Bone marrow (tissue), 2 donors: ENCODE results near the gene S100A4.
"Not testable (repeated sequence)": the region's sequence is repeated elsewhere in the genome, so short reads cannot be mapped to it uniquely, and the experiment has no call there.

Experiments
- DNase-seq, 2 donors: peaks; one replicate each; lab custom pipeline; 2025; lab: John Stamatoyannopoulos, UW

The S100A4 gene

GRCh38 chr1:153567621-153568366, 22.2 kb upstream of the S100A4 start:
- DNase-seq = no peak

DNA sequence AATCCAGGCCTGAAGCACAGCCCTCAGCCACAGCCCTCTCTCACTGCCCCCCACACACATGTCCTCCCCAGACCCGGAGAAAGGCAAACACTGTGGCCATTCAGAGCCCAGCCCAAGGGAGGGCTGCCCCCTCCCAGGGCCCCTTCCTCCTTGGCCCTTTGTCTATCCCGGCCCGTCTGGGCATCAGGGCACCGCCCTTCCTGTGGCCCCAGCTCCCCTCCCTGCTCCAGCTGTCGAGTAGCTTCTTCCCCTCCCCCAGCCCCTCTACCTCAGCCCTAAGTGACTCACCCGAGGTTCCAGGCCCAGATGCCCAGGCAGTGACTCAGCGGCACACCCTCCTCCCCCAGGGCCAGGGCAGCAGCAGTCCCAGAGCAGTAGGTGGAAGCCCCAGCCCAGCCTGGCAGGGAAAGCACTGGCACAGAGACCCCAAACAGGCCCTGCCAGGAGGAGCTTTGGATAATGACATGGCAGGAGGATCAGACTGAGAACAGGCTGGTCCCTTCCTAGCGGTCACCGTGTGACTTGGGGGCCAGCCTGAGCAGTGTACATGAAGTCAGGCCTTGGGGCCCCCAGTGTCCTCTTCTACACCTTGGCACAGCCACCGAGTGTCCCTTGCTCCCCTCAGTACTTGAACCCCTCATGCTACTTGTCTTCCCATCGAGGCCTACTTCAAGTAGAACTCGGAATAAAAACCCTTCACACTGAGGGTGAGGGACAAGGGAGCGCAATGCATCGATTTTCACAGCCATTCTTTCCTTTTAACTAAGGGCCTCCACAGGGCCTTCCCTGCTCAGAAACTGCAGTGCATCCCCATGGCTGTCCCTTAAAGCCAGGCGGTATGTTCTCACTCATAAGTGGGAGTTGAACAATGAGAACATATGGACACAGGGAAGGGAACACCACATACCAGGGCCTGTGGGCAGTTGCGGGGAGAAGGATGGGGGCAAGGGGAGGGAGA, 21.1 kb upstream of the S100A4 start:
- DNase-seq = peak; percentile 94 to 98

GRCh38 chr1:153565529-153566374, 20.1 kb upstream of the S100A4 start, which contains the start of gene S100A2:
S100A2 (minus strand) TSS chr1:153565844; CDS start chr1:153563877, 1,967 bp downstream.
- DNase-seq = peak; percentile 58 to 73

DNA sequence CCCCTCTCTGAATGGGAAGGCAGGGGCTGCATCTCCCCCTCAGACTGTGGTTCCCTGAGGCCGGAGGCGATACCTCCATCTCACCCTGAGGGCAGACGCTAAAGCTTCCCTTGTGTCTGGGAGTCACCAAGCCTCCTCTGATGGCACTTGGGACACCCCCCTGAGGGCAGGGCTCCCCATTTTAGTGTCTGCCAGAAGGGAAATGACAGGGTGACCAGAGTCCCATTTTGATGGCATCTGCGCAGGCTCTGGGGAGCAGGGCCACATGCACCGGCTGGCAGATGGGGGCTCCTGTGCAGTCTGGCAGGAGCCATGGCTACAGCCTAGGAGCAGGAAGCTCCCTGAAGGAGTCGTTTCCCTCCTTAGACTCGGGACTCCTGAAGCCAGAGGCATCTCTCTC, 18.4 kb upstream of the S100A4 start:
- no peak for DNase-seq

DNA sequence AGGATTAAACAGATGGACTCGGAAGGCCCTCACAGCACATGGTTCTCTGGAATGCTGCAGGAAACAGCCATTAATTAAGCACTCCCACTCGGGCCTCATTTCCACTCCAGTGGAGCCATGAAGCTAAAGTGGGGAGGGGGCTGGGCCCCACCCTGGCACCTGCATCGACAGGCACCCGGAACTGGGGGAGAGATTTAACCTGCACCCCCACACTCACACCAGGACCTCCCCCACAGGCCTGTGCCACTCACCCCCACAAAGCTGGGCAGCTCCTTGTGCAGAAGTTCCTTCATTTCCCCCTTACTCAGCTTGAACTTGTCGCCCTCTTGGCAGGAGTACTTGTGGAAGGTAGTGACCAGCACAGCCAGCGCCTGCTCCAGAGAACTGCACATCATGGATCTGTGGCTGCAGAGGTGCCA, 17.9 kb upstream of the S100A4 start:
- no peak for DNase-seq

- DNase-seq = not testable (repeated sequence)
Observed at GRCh38 chr1:153562021-153562420, 16.4 kb upstream of the S100A4 start.

- DNase-seq = no peak
Observed at GRCh38 chr1:153561466-153561985, 15.9 kb upstream of the S100A4 start.

DNA sequence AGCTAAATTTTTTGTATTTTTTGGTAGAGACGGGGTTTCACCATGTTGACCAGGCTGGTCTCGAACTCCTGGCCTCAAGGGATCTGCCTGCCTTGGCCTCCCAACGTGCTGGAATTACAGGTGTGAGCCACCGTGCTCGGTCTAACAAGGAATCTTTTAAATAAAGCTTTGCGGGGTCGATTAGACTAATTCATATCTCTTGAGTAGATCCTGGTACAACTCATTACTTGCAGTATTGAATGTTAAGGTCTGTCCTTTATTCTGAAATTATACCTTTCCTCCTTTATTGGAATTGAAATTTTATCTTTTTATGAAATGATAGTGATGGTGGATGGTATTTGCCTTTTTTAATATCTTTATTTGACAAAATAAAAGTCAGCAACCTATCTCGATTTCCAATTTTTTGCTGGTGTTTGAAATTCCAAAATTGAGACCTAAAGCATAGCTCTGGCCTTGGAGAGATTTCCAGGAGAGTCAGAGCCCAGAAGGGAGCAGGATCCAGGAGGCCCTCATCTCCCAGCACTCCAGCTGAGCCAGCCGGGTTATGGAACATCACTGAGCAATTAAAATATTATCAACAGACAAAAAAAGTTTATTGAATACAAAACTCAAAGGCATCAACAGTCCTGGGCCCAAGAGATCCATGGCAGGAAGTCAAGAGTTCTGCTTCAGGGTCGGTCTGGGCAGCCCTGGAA, 15.3 kb upstream of the S100A4 start:
- DNase-seq = no peak

- DNase-seq = no peak
Observed at GRCh38 chr1:153560241-153560640, 14.6 kb upstream of the S100A4 start.

GRCh38 chr1:153557877-153558276, 12.3 kb upstream of the S100A4 start:
- no peak for DNase-seq

- no peak for DNase-seq
Observed at GRCh38 chr1:153556348-153556747, 10.7 kb upstream of the S100A4 start.

DNA sequence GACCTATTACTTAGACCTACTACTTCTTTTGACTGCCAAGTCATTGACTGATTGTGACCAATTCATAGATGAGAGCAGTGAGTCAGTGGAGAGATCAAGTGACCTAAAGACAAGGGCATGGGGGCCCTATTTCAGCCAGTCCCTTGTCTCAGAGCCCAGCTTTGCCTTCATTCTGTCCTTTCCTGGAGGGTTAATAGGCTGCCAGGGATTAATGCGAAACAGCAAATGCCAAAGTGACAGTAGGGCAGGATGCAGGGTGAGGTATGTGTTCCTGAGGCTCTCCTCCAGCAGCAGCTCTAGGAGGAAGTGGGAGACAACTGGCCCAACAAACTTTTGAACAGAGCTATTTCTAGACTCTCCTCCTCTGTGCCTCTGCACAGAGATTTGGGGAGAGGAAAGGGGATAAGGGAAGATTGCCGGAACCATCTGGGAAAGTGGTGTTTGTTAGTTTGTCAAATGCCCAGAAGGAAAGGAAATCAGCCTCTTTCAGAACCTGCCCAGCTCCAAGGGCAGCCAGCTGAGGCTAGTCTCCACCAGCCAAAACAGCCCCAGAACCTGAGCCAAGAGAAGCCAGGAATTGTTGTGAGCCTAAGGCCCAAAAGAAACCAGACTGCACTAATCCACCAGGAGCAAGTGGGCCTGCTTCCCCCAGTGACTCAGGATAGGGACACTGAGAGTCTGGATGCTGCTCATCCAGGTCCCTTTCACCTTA, 8.4 kb upstream of the S100A4 start:
- peak in 1 of 2 donors; percentile 43 for DNase-seq

DNA sequence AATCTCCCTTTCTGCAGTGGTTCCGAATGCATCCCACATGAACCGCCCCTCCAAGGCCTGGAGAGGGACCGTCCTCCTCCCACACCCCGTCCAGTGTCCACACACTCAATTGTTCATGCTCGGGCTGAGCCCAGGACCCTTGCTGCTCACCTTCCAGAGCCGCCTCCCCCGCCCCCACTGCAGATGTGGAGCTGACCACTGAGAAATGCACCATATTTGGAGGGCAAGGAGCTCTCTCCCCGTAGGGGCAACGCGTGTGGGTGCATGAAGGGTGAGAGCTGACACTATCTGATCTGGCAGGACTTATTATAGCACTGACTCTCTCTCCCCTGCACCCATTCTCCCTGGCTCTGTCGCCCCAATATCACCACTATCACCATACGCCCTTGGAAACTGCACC, 7.5 kb upstream of the S100A4 start:
- DNase-seq = no peak

- DNase-seq = no peak
Observed at GRCh38 chr1:153552335-153552734, 6.7 kb upstream of the S100A4 start.

- peak in 1 of 2 donors; percentile 76 for DNase-seq
Observed at GRCh38 chr1:153550827-153551500, 5.4 kb upstream of the S100A4 start.

GRCh38 chr1:153550398-153550758, 4.8 kb upstream of the S100A4 start:
- DNase-seq = no peak

DNA sequence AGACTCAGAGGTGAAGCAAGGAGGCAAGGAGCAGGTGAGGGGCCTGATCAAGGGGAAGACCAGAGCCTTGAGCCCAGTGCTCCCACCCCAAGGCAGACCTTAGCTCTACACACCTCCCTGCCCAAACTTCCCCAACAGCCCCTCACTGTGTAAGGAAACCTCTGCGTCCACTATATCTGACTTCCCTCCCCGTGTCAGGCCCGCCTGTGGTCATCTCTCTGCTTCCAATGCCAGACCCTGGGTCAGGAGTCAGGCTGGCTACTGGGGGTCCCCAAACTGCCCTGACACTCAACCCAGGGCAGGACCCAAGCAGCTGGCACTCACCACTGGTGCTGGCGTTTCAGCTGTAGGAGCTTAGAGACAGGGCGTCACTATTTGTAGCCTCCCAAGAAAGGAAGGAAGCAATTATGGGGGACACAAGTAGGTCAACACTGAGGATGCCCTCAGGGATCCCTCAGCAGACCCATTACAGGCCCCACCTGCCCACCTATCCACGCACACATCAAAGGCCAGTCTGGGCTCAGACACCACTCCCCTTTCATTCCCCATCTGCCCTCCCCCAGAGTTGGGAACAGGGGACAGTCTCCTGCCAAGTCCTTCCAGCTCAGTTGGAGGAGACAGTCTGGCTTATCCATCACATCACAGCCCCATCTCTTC, 4.3 kb upstream of the S100A4 start:
- no peak for DNase-seq

DNA sequence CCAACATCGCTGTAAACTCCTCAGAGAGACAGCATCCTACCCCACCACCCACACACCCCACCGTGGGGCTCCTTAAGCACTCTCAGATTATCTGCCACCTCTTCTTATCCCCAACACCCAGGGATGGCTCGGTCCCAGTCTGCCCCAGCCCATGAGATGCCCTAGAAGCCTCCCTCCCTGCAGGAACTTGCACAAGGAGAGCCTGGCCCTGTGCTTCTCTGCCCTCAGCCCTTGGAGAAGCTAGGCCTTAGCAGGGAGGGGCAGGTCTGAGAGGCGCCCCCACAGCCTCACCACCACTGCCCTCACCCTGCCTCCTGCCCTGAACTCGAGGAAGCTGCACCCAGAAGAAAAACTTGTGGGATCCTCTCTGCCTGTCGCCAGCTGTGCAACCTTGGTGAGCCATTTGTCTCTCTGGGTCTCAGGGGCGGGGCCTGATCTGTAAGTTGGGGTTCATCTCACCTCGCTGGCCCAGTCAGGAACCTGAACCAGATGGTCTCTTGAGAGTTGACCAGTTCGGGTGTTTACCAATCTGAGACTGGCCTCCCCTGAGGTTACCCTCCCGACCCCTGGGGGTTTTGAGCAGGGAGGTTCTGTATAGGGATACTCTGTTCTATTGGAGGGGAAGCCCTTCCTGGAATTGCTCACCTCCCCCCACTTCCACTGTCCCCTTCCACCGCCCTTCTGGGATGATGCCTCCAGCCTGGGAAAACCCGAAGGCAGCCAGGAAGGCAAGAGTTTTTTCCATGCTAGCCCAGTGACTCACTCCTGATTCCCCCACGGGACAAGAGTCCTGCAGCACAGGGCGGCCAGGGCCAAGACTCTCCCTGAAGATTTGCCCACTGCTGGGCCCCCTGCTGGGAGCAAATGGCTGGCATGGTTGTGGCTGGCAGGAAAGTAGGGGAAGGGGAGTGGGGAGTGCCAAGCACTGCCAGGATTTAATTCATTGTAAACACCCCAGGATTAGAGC, 3.4 kb upstream of the S100A4 start, which contains the start of gene S100A3:
TSS of gene S100A3 (minus strand) at position 537 of the 967 bp plus-strand sequence. CDS start 773 bp downstream, outside the sequence.
- no peak for DNase-seq
